Measurements from ENCODE around the gene CCNYL1.

- no peak for TF ChIP-seq CTCF (IDR thresholded peaks at IDR 0.05; ENCODE audit: low read depth, low read length)
- no peak for TF ChIP-seq EZH2phosphoT487 (IDR thresholded peaks at IDR 0.05; ENCODE audit: low read depth)
Measured at GRCh38 chr2:207704671-207705070, 6.8 kb upstream of the CCNYL1 start.

All from OCI-LY3 (cell line).